Ishikawa (cell line): ENCODE measurements around the gene OR2V1.

Experiments used
- CEBPB ChIP-seq: IDR thresholded peaks from 2 replicates; pipeline ENCODE4 v1.6.1; 2012
- CREB1 ChIP-seq: IDR thresholded peaks from 2 replicates; pipeline ENCODE4 v1.6.1; 2012; ENCODE audit warnings: low read depth
- EGR1 ChIP-seq: IDR thresholded peaks from 2 replicates; pipeline ENCODE4 v1.6.1; 2012
- EP300 ChIP-seq: IDR thresholded peaks from 2 replicates; pipeline ENCODE4 v1.6.1; 2012; ENCODE audit warnings: borderline replicate concordance
- MAX ChIP-seq: IDR thresholded peaks from 2 replicates; pipeline ENCODE4 v1.6.1; 2012
- NFIC ChIP-seq: IDR thresholded peaks from 2 replicates; pipeline ENCODE4 v1.6.1; 2012
- RAD21 ChIP-seq: IDR thresholded peaks from 2 replicates; pipeline ENCODE4 v1.6.1; 2012; ENCODE audit warnings: low read depth
- REST ChIP-seq: IDR thresholded peaks from 2 replicates; pipeline ENCODE4 v1.6.1; 2012; ENCODE audit warnings: low read depth, mild to moderate bottlenecking
- TAF1 ChIP-seq: IDR thresholded peaks from 2 replicates; pipeline ENCODE4 v1.6.1; 2012; ENCODE audit warnings: low read depth, mild to moderate bottlenecking
- TCF12 ChIP-seq: IDR thresholded peaks from 2 replicates; pipeline ENCODE4 v1.6.1; 2012; ENCODE audit warnings: low read depth
- TEAD4 ChIP-seq: IDR thresholded peaks from 2 replicates; pipeline ENCODE4 v1.6.1; 2012
- YY1 ChIP-seq: IDR thresholded peaks from 2 replicates; pipeline ENCODE4 v1.6.1; 2012; ENCODE audit warnings: low read depth
- ZBTB7A ChIP-seq: IDR thresholded peaks from 2 replicates; pipeline ENCODE4 v1.6.1; 2012; ENCODE audit warnings: low read depth
- TF ChIP-seq, protein P1 (sequence below): IDR thresholded peaks from 2 replicates; pipeline ENCODE4 v1.6.1; 2012

GRCh38 chr5:181124526-181124925 is 6.4 kb downstream of the OR2V1 start:
- TF ChIP-seq REST (no peak), MAX (no peak), EP300 (no peak), TEAD4 (no peak), TCF12 (no peak), YY1 (no peak), RAD21 (no peak), ZBTB7A (no peak), TAF1 (no peak), NFIC (no peak), CREB1 (no peak), CEBPB (no peak), EGR1 (no peak)
- TF ChIP-seq, protein P1, sequence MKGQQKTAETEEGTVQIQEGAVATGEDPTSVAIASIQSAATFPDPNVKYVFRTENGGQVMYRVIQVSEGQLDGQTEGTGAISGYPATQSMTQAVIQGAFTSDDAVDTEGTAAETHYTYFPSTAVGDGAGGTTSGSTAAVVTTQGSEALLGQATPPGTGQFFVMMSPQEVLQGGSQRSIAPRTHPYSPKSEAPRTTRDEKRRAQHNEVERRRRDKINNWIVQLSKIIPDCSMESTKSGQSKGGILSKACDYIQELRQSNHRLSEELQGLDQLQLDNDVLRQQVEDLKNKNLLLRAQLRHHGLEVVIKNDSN: no peak
